Measurements from ENCODE around the gene SCUBE2.

Gene SCUBE2

DNA sequence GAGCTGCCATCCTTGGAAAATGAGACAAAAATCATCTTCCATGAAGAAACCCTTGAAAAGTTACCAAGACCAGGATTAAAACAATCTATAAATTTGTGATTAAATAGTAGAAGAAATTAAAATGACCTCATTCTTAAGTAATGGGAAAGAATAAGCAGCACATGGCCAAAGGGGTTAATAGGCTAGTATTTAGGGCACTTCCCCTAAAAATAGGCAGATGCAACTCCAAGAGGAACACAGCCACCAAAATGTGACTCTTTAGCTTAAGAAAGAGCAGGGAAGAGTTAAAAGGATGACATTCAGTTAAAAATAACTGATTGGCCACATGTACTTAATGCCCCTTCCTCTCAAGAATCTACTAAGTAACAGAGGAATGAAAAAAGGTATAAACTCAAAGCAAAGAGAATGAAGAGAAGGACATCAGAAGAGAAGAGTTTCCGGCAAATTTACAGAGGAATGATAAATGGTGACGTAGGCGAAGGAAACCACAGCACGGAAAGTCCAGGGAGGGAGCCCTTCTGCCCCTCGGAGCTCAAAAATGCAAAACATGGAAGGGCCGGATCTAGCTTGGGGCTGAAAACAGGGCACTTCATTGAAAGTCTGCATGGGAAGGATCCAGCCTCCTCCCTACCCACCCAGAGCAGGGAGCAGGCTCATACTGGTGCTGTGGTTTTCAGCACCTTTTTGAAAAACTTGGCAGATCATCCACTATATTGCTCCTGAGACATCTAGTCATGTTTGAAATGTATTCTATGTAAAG, 17.8 kb downstream of the SCUBE2 start:
- Histone ChIP-seq H3K9ac (ENCODE audit: low read length in 2 of 2) (no peak overlapping the region), H3K4me1 (ENCODE audit: control insufficient read depth, insufficient read depth, low read length) (peaks cover 22% of the 10 kb centered on the region), H3K27ac (ENCODE audit: low read length) (no peak overlapping the region), H3K36me3 (ENCODE audit: control insufficient read depth in 2 of 2, insufficient read depth in 2 of 2, low read length in 2 of 2) (peaks cover 6 to 12% of the 10 kb centered on the region in 2 donors), H3K4me3 (ENCODE audit: low read length in 2 of 2) (no peak overlapping the region), H3K9me3 (ENCODE audit: control insufficient read depth in 2 of 2, low read length in 2 of 2) (no peaks in the 10 kb centered on the region), H3K27me3 (ENCODE audit: control insufficient read depth in 1 of 2, insufficient read depth in 2 of 2, low read length in 2 of 2) (no peaks in the 10 kb centered on the region)

- Histone ChIP-seq H3K27ac (ENCODE audit: low read length) (no peak overlapping the region), H3K4me1 (ENCODE audit: control insufficient read depth, insufficient read depth, low read length) (peaks cover 19% of the 10 kb centered on the region), H3K27me3 (ENCODE audit: control insufficient read depth in 1 of 2, insufficient read depth in 2 of 2, low read length in 2 of 2) (no peaks in the 10 kb centered on the region), H3K4me3 (ENCODE audit: low read length in 2 of 2) (no peak overlapping the region), H3K9me3 (ENCODE audit: control insufficient read depth in 2 of 2, low read length in 2 of 2) (no peaks in the 10 kb centered on the region), H3K36me3 (ENCODE audit: control insufficient read depth in 2 of 2, insufficient read depth in 2 of 2, low read length in 2 of 2) (peaks cover 9 to 14% of the 10 kb centered on the region in 2 donors), H3K9ac (ENCODE audit: low read length in 2 of 2) (no peak overlapping the region)
Observed at GRCh38 chr11:9072626-9073176, 18.7 kb downstream of the SCUBE2 start.

- H3K27me3 ChIP-seq (ENCODE audit: control insufficient read depth in 1 of 2, insufficient read depth in 2 of 2, low read length in 2 of 2), result no peaks in the 10 kb centered on the region
- H3K27ac ChIP-seq (ENCODE audit: low read length), result no peak overlapping the region
- peaks cover 9 to 14% of the 10 kb centered on the region in 2 donors for H3K36me3 ChIP-seq (ENCODE audit: control insufficient read depth in 2 of 2, insufficient read depth in 2 of 2, low read length in 2 of 2)
- H3K4me3 ChIP-seq (ENCODE audit: low read length in 2 of 2), result no peak overlapping the region
- peaks cover 12% of the 10 kb centered on the region for H3K4me1 ChIP-seq (ENCODE audit: control insufficient read depth, insufficient read depth, low read length)
- no peaks in the 10 kb centered on the region for H3K9me3 ChIP-seq (ENCODE audit: control insufficient read depth in 2 of 2, low read length in 2 of 2)
- H3K9ac ChIP-seq (ENCODE audit: low read length in 2 of 2), result no peak overlapping the region
Observed at GRCh38 chr11:9071692-9072091, 19.7 kb downstream of the SCUBE2 start.

DNA sequence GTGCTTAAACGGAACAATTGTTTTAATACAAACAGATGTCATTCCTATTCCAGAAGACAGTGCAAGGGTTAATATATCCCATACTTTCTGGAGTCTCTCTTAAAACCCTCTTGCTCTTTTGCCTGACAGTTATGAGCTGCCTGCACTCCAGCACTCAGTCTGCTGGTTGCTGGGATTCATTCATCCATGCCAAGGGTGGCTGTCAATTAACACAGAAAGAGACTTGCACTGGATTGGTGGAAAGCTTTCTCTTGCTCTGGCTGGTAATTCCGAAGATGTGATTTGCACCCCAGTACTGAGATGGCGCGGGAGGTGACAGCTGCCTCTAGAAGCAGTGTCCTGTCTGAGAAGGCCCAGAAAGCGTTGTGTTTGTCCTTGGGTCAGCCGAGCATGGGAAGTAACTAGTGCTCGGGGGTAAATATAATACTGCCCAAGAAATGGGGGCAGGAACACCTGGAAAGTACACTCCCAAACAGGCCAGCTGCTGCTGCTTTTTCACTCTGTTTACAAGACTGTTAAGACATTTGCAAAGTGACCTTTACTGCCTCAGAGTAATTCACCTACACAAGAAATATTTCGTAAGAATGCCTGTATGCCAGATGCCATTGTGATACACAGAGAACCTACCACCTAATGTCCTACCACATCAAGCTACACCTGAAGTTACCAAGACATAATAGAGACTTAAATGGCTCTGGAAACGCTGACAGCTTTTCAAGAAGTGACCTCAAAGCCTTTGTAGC, 20.5 kb downstream of the SCUBE2 start:
- no peaks in the 10 kb centered on the region for H3K9me3 ChIP-seq (ENCODE audit: control insufficient read depth in 2 of 2, low read length in 2 of 2)
- no peak overlapping the region for H3K27ac ChIP-seq (ENCODE audit: low read length)
- no peak overlapping the region for H3K9ac ChIP-seq (ENCODE audit: low read length in 2 of 2)

GRCh38 chr11:9069862-9070470, 21.4 kb downstream of the SCUBE2 start:
- peaks cover 9 to 14% of the 10 kb centered on the region in 2 donors for H3K36me3 ChIP-seq (ENCODE audit: control insufficient read depth in 2 of 2, insufficient read depth in 2 of 2, low read length in 2 of 2)
- H3K27me3 ChIP-seq (ENCODE audit: control insufficient read depth in 1 of 2, insufficient read depth in 2 of 2, low read length in 2 of 2), result no peaks in the 10 kb centered on the region
- H3K9ac ChIP-seq (ENCODE audit: low read length in 2 of 2), result no peak overlapping the region
- H3K4me1 ChIP-seq (ENCODE audit: control insufficient read depth, insufficient read depth, low read length), result peaks cover 12% of the 10 kb centered on the region
- H3K27ac ChIP-seq (ENCODE audit: low read length), result no peak overlapping the region
- no peaks in the 10 kb centered on the region for H3K9me3 ChIP-seq (ENCODE audit: control insufficient read depth in 2 of 2, low read length in 2 of 2)
- H3K4me3 ChIP-seq (ENCODE audit: low read length in 2 of 2), result no peak overlapping the region

More for the DNA sequence above, 20.5 kb downstream of the SCUBE2 start:
- no peak overlapping the region for H3K4me3 ChIP-seq (ENCODE audit: low read length in 2 of 2)
- peaks cover 9 to 14% of the 10 kb centered on the region in 2 donors for H3K36me3 ChIP-seq (ENCODE audit: control insufficient read depth in 2 of 2, insufficient read depth in 2 of 2, low read length in 2 of 2)
- H3K4me1 ChIP-seq (ENCODE audit: control insufficient read depth, insufficient read depth, low read length), result peaks cover 15% of the 10 kb centered on the region
- no peaks in the 10 kb centered on the region for H3K27me3 ChIP-seq (ENCODE audit: control insufficient read depth in 1 of 2, insufficient read depth in 2 of 2, low read length in 2 of 2)

DNA sequence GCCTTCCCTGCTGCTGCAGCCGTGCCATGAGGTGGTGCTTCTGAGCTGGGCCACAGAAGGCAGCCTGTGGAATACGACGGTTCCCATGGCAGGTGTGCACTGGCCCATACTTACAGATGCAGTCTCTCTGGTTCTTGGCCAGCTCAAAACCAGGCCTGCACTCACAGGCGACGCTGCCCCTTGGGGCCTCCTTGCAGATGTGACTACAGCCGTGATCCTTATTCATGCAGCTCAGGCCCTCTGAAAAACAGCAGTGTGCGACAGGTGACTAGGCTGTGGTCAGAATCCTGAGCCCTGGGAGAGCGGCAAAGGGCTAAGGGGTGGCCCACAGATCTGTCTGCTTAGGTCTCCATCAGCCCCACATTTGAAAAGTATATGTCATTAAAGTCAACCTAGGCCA, 22.1 kb downstream of the SCUBE2 start:
- Histone ChIP-seq H3K4me1 (ENCODE audit: control insufficient read depth, insufficient read depth, low read length) (peaks cover 12% of the 10 kb centered on the region), H3K36me3 (ENCODE audit: control insufficient read depth in 2 of 2, insufficient read depth in 2 of 2, low read length in 2 of 2) (peaks cover 9 to 14% of the 10 kb centered on the region in 2 donors), H3K27me3 (ENCODE audit: control insufficient read depth in 1 of 2, insufficient read depth in 2 of 2, low read length in 2 of 2) (no peaks in the 10 kb centered on the region), H3K9ac (ENCODE audit: low read length in 2 of 2) (no peak overlapping the region), H3K4me3 (ENCODE audit: low read length in 2 of 2) (no peak overlapping the region), H3K9me3 (ENCODE audit: control insufficient read depth in 2 of 2, low read length in 2 of 2) (no peaks in the 10 kb centered on the region), H3K27ac (ENCODE audit: low read length) (no peak overlapping the region)

- no peaks in the 10 kb centered on the region for H3K27me3 ChIP-seq (ENCODE audit: control insufficient read depth in 1 of 2, insufficient read depth in 2 of 2, low read length in 2 of 2)
- H3K36me3 ChIP-seq (ENCODE audit: control insufficient read depth in 2 of 2, insufficient read depth in 2 of 2, low read length in 2 of 2), result peaks cover 11 to 14% of the 10 kb centered on the region in 2 donors
- H3K27ac ChIP-seq (ENCODE audit: low read length), result peak overlapping the region; percentile 46
- H3K4me1 ChIP-seq (ENCODE audit: control insufficient read depth, insufficient read depth, low read length), result peaks cover 12% of the 10 kb centered on the region
- no peak overlapping the region for H3K4me3 ChIP-seq (ENCODE audit: low read length in 2 of 2)
- H3K9ac ChIP-seq (ENCODE audit: low read length in 2 of 2), result peak overlapping the region in 1 of 2 donors; percentile 29
- H3K9me3 ChIP-seq (ENCODE audit: control insufficient read depth in 2 of 2, low read length in 2 of 2), result no peaks in the 10 kb centered on the region
Observed at GRCh38 chr11:9066433-9066925, 24.9 kb downstream of the SCUBE2 start.

GRCh38 chr11:9065607-9066432, 25.6 kb downstream of the SCUBE2 start:
- Histone ChIP-seq H3K27me3 (ENCODE audit: control insufficient read depth in 1 of 2, insufficient read depth in 2 of 2, low read length in 2 of 2) (no peaks in the 10 kb centered on the region), H3K36me3 (ENCODE audit: control insufficient read depth in 2 of 2, insufficient read depth in 2 of 2, low read length in 2 of 2) (peaks cover 11 to 12% of the 10 kb centered on the region in 2 donors), H3K9me3 (ENCODE audit: control insufficient read depth in 2 of 2, low read length in 2 of 2) (no peaks in the 10 kb centered on the region), H3K9ac (ENCODE audit: low read length in 2 of 2) (no peak overlapping the region), H3K27ac (ENCODE audit: low read length) (peak overlapping the region; percentile 46), H3K4me1 (ENCODE audit: control insufficient read depth, insufficient read depth, low read length) (peaks cover 10% of the 10 kb centered on the region), H3K4me3 (ENCODE audit: low read length in 2 of 2) (no peak overlapping the region)

DNA sequence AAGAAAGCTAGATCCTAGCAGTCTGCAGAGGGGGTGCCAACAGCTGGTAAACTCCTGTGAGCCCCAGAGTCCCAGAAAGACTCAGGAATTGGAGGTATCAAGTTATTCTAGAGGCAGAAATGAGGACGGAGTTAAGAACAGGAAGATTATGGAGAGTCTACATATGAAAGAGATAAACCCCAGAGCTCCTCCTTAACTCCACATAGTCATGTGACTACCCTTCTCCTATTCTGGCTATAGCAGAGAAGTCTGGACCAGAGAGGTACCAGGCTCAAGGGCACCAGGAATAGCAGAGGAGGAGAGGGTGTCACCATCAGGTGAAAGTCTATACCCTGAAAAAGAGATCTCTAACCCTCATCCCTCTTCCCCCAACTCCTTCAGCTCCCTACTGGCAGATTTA, 29.6 kb downstream of the SCUBE2 start:
- H3K27ac ChIP-seq (ENCODE audit: low read length), result no peak overlapping the region
- peaks cover 5 to 9% of the 10 kb centered on the region in 2 donors for H3K36me3 ChIP-seq (ENCODE audit: control insufficient read depth in 2 of 2, insufficient read depth in 2 of 2, low read length in 2 of 2)
- H3K27me3 ChIP-seq (ENCODE audit: control insufficient read depth in 1 of 2, insufficient read depth in 2 of 2, low read length in 2 of 2), result no peaks in the 10 kb centered on the region
- peaks cover 10% of the 10 kb centered on the region for H3K4me1 ChIP-seq (ENCODE audit: control insufficient read depth, insufficient read depth, low read length)
- H3K4me3 ChIP-seq (ENCODE audit: low read length in 2 of 2), result no peak overlapping the region
- H3K9me3 ChIP-seq (ENCODE audit: control insufficient read depth in 2 of 2, low read length in 2 of 2), result no peaks in the 10 kb centered on the region
- H3K9ac ChIP-seq (ENCODE audit: low read length in 2 of 2), result no peak overlapping the region

DNA sequence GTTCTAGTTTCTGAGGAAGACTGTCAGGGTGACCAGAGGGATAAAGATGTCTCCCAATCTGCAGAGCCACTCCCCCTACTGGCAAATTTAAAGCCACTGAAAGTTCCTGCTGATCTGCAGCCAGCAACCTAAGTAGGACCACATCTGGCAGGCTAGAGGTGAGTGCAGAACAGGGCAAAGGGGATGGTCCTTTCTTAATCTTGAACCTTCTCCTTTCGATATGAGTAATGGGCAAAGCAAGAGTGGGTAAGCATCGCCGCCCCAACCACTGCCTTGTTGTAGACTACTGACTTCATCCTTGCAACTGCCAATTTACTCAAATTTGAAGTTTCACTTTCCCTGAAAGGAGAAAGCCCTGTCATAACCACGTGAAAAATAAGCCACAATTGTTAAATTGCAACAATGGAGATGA, 30.7 kb downstream of the SCUBE2 start:
- H3K36me3 ChIP-seq (ENCODE audit: control insufficient read depth in 2 of 2, insufficient read depth in 2 of 2, low read length in 2 of 2), result peaks cover 5 to 9% of the 10 kb centered on the region in 2 donors
- H3K27me3 ChIP-seq (ENCODE audit: control insufficient read depth in 1 of 2, insufficient read depth in 2 of 2, low read length in 2 of 2), result no peaks in the 10 kb centered on the region
- no peak overlapping the region for H3K9ac ChIP-seq (ENCODE audit: low read length in 2 of 2)
- H3K4me3 ChIP-seq (ENCODE audit: low read length in 2 of 2), result no peak overlapping the region
- H3K27ac ChIP-seq (ENCODE audit: low read length), result no peak overlapping the region
- peaks cover 5% of the 10 kb centered on the region for H3K4me1 ChIP-seq (ENCODE audit: control insufficient read depth, insufficient read depth, low read length)
- H3K9me3 ChIP-seq (ENCODE audit: control insufficient read depth in 2 of 2, low read length in 2 of 2), result no peaks in the 10 kb centered on the region
